ENCODE data around the gene NF2. TPM values are rescaled to one million over a fixed set of nuclear protein-coding genes. Genes with fewer than 3 reads are reported as not detected.

Gene NF2
- total and polyA plus RNA-seq, 2 of the 8 experiments (the other 6 are each of a cell fraction or from before 2014, with no cell fraction given): 17.6 to 53.6 TPM

DNA sequence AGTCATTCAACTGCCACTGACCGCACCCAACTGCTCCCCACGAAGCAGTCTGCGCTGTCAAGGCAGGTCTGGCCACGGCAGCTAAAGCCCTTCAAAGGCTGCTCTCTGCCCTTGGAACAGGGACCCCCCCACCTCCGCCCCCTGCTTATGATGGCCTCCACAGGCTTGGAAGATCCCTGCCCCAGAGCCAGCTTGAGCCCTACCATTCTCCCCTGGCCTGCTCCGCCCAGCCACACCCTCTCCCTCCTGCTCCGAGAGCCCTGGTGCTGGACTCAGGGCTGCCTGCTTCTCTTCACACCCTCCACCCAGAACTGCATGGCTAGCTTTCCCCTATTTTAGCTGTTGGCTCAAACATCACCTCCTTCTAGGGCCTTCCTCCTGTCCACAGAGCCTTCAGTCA lies 144.4 kb downstream of the NF2 start:
- Histone ChIP-seq H3K9me3 (ENCODE audit: insufficient read depth in 2 of 2, low read depth in 1 of 2, low read length in 1 of 2) (no peaks in the 10 kb centered on the region), H3K79me2 (ENCODE audit: control insufficient read depth in 1 of 2, insufficient read depth in 2 of 2, low read length in 2 of 2) (no peaks in the 10 kb centered on the region), H3K9ac (replicated peaks in 1 of 4; ENCODE audit: extremely low read depth in 1 of 4, low read depth in 3 of 4, low read length in 3 of 4) (no peak overlapping the region), H2BK20ac (ENCODE audit: low read length) (no peak overlapping the region), H3K4me1 (replicated peaks in 1 of 4; ENCODE audit: control insufficient read depth in 3 of 4, insufficient read depth in 4 of 4, low read length in 3 of 4) (no peaks in the 10 kb centered on the region; a peak in 1 of 7 replicates), H3K4me2 (ENCODE audit: insufficient read depth in 1 of 2, low read depth in 2 of 2, low read length in 2 of 2) (no peak overlapping the region), H3K14ac (ENCODE audit: insufficient read length) (no peak overlapping the region), H2BK120ac (replicated peaks; ENCODE audit: low read depth, low read length) (no peak overlapping the region), H2AK5ac (ENCODE audit: low read depth, low read length) (no peak overlapping the region), H2BK12ac (ENCODE audit: low read depth, low read length) (no peak overlapping the region), H3K23ac (ENCODE audit: insufficient read length) (no peak overlapping the region), H2BK15ac (ENCODE audit: low read length) (no peak overlapping the region), H2BK5ac (ENCODE audit: low read depth, low read length) (no peak overlapping the region), H2AFZ (ENCODE audit: low read length) (no peak overlapping the region), H3K27me3 (replicated peaks in 1 of 4; ENCODE audit: control insufficient read depth in 3 of 4, extremely low read depth in 1 of 4, insufficient read depth in 3 of 4, low read length in 3 of 4) (no peaks in the 10 kb centered on the region), H3K4me3 (ENCODE audit: extremely low read depth in 1 of 4, insufficient read depth in 2 of 4, low read depth in 3 of 4, low read length in 4 of 4) (no peak overlapping the region), H3K79me1 (ENCODE audit: low read depth, low read length) (no peaks in the 10 kb centered on the region), H3K23me2 (ENCODE audit: low read depth, low read length) (no peaks in the 10 kb centered on the region), H3K27ac (ENCODE audit: low read depth, low read length) (no peak overlapping the region), H4K91ac (replicated peaks; ENCODE audit: insufficient read length, low read length) (no peak overlapping the region), H4K5ac (ENCODE audit: insufficient read length, low read depth, low read length) (no peak overlapping the region), H3K36me3 (ENCODE audit: control insufficient read depth in 2 of 4, insufficient read depth in 4 of 4, low read length in 3 of 4) (no peaks in the 10 kb centered on the region), H3K18ac (ENCODE audit: extremely low read depth, low read length) (no peak overlapping the region), H4K8ac (ENCODE audit: extremely low read depth, insufficient read depth, low read length) (0 out of 2 replicates have a peak overlapping the region, but pooled peaks have one; percentile 23), H4K20me1 (replicated peaks in 1 of 2; ENCODE audit: control insufficient read depth in 1 of 2, insufficient read depth in 2 of 2, low read length in 2 of 2) (peaks cover 0 to 1% of the 10 kb centered on the region in 2 experiments), H3K56ac (replicated peaks; ENCODE audit: insufficient read length, low read depth, low read length) (no peak overlapping the region), H3K4ac (replicated peaks; ENCODE audit: insufficient read length, low read depth, low read length) (no peak overlapping the region)
- DNase-seq (ENCODE audit: low read depth in 1 of 2, low spot score in 2 of 2): no peak
- ChIA-PET CTCF (ENCODE audit: partially characterized antibody) (interaction anchor here (0.7 to 1.9 kb wide), 8 partner anchors 14 to 341 kb away, joined by 3 to 8 read pairs (median 4); no protein-coding TSS in a partner anchor), POLR2A (ENCODE audit: partially characterized antibody) (interaction anchor here (1.5 kb wide), 1 partner anchor 10 kb away, joined by 5 read pairs; no protein-coding TSS in a partner anchor)
- TF ChIP-seq SRF (IDR thresholded peaks at IDR 0.05; ENCODE audit: low read depth, low read length) (no peak), TCF12 (IDR thresholded peaks at IDR 0.05; ENCODE audit: low read depth, low read length) (no peak), CTBP2 (IDR thresholded peaks at IDR 0.05; ENCODE audit: borderline replicate concordance, insufficient read depth, insufficient read length, low read length) (no peak), SIRT6 (IDR thresholded peaks at IDR 0.05; ENCODE audit: low read length) (no peak), MAFK (IDR thresholded peaks at IDR 0.05; ENCODE audit: low read depth, low read length) (no peak), CREB1 (IDR thresholded peaks at IDR 0.05) (no peak), JUN (IDR thresholded peaks at IDR 0.05; ENCODE audit: low read depth, low read length) (no peak), EP300 (IDR thresholded peaks at IDR 0.05; ENCODE audit: borderline replicate concordance in 1 of 2, low read depth in 2 of 2, low read length in 2 of 2) (no peak)
- FAIRE-seq: no peak
- WGBS, 2 experiments (ENCODE audit: extremely low coverage in 1 of 2, insufficient coverage in 1 of 2, insufficient read length in 1 of 2, insufficient replicate concordance in 2 of 2, low coverage in 1 of 2, low lambda C conversion rate in 2 of 2, missing lambda C conversion rate in 1 of 2): 88% methylated on average over 6 of the region's 7 CpGs; no CpG with 5 or more reads in 1 of the 2 experiments
